Fibroblast of upper back skin (primary cell): Measurements from ENCODE around the gene NABP1.

Source experiments
- DNase-seq: peaks from one replicate; pipeline ENCODE4 v3.0.0-alpha.2; 2013

The NABP1 gene

DNA sequence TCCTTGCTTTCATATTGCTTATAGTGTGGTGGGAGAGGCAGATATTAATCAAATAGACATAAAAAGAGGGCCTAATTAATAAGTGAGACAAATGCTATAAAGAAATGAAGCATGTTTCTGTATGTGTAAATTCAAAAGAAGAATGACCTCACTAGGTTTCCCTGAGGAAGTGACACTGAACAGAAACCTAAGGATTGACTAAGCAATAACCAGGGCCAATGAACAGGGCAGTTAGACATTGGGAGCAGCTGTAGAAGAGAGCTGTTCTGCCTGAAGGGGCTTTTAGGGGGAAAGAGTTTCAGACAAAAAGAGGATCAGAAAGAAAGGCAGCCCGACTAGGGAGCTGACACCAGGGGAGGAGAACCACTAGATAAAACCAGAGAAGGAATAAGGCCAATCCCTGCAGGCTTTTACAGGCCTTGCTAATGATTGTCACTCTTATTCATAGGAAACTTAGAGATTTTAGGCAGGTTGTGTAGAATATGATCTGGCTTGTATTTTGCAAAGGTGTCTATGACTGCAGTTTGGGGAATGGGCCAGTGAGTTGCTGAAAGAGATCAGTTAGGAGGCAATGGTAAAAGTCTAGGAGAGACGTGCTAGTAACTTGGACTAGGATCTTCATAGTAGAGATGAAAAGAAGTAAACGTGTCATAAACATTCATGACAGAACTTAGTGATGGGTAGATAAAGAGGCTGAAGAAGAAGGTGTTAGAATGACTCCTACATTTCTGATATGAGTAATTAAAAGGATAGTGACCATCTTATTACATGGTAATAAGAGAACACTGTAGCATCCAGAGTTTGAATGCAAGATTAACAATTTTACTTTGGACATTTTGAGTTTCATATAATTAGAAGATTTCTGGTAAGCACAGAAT lies 26.8 kb upstream of the NABP1 start:
- no peak for DNase-seq

DNA sequence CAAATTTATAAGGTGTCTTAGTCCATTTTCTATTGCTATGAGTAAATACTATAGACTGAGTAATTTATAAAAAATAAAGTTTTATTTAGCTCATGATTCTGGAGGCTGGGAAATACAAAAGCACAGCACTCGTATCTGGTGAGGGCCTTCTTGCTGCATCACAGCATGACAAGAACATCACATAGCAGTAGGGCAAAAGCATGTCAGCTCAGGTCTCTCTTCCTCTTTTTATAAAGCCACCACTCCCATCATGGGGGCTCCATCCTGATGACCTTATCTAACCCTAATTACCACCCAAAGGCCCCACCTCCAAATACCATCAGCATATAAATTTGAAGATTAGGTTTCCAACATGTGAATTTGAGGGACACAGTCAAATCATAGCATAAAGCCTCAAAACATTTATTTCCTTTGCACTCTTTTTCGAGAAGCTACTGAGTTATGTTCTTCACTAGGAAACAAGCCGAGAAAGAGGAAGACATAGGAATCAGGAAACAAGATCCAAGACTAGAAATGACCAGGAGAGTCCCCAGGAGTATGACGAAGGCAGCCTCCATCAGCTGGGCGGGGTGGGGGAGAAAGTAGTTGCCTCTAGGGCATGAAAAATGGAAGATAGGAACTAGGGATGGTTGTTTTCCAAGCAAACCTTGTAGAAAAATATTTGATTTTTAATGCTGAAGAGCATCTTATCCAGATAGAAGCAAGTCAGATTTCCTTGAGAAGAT lies 24.1 kb upstream of the NABP1 start:
- DNase-seq = no peak

DNA sequence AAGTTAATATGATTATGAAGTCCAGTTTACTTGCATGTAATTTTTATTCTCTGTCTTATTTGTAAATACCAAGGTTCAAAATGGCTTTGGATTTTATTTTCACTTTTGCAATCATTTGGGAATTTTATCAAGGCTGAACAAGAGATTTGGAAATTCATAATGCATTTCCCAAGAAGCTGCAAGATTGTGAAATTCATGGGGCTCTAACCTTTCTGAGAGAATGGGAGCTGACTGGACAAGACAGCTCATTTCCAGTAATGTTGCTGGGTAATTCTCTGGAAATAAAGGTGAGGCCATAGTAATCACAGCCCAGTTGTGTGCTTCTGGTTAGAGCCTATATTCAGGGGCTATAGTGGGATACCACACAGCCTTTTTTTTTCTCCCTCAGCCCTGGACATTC lies 21.5 kb upstream of the NABP1 start:
- peak; percentile 81 for DNase-seq

DNA sequence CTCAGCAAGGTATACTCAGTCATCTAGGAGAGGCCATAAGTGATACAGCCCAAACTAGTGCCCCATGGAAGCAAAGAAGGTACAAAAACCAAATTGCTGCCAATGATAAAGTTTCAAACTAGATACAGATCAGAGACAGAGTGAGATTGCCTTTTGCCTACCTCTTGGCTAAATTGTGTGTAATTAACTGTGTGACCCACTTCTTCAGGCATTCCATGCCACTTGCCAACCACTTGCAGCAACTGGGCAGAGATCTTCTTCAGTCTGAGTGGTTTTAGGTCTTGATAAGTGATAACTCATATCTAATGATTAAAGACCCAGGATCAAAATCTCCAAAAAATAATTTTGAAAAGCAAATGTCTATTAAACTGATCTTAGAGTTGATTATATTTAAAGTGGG lies 21.1 kb upstream of the NABP1 start:
- DNase-seq = no peak

DNA sequence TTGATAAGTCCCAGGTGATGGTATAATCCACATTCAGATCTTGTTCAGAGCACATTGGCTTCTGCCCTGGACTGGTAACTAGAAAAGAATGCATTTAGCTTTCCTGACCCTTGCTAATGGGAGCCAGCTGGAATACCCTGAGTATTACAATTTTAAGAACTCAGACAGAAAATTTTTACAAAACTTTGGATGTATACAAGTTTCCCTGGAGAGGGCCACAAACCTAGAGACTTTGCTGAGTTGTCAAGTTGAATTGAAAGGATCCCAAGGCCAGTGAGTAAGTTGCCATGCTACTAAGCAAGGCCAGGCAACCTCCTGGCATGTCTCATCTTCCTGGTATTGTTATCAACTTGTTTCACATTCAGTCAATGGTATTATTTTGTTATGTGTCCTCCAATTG lies 20.0 kb upstream of the NABP1 start:
- DNase-seq = peak; percentile 83

DNA sequence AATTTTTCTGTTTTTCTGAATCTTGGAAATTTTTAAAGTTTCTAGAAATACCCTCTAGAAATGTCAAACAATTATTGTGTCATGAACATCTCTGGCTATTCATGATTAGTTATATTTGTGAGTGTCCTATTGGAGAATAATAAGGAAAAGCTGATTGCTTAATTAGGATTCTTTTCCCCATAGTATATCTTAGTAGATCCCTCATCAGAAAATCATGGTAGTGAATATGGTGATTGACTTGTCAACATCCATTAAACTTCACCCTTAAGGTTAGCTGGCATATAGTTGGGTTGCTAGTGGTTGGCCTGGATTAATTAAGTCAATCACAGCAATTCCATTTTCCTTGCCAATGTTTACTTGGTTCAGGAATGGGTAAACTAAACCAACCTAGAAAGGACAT lies 18.7 kb upstream of the NABP1 start:
- no peak for DNase-seq

DNA sequence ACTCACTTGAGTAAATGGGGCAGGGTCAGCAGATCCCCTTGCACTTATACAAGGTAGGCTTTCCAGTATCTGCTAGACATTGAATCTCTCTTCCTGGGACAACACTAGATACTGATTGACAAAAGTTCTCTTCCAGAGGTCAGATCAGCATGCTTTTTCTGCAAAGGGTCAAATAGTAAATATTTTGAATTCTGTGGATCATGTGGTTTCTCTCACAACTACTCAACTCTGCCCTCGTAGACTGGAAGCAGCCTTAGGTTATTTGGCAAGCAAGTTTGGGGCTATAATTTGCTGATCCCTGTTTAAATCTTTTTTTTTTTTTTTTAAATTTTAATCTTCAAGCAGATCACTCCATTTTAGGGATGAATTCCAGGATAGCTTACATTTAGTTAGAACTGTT lies 17.4 kb upstream of the NABP1 start:
- no peak for DNase-seq

DNA sequence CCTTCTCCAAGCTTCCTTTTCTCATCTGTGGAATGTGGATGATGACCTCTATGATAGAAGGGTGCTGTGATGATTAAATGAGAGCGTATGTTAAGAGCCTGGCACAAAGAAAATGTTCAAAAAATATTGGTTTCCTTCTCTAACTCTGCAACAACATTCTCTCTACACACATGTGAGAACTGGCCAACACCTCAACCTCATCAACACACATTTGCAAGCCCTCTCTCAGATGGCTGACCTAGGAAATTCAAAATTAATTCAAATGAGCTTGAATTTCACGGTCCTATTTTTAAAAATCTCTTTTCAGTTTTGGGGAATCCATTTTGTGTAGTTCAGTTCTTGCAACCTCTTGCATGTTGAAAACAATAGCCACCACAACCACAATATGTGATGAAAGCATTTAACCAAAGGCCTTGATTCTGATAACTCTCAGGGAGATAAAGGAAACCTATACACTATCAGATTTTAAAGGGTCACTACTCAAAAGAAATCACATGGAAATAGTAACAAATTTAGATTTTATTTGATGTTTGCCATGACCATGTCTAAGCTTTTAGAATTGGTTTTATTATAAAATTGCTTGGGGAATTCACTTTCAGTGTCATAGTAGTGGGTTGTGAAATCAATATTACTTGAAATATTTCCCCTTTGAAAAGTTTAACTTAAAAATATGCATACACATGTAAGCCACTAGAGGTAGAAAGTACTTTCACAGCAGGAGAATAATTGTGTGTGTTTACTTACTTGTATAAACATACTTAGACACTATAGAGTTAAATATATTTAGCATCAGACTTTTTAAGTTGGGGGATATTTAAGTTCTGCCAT lies 16.6 kb upstream of the NABP1 start:
- no peak for DNase-seq

DNA sequence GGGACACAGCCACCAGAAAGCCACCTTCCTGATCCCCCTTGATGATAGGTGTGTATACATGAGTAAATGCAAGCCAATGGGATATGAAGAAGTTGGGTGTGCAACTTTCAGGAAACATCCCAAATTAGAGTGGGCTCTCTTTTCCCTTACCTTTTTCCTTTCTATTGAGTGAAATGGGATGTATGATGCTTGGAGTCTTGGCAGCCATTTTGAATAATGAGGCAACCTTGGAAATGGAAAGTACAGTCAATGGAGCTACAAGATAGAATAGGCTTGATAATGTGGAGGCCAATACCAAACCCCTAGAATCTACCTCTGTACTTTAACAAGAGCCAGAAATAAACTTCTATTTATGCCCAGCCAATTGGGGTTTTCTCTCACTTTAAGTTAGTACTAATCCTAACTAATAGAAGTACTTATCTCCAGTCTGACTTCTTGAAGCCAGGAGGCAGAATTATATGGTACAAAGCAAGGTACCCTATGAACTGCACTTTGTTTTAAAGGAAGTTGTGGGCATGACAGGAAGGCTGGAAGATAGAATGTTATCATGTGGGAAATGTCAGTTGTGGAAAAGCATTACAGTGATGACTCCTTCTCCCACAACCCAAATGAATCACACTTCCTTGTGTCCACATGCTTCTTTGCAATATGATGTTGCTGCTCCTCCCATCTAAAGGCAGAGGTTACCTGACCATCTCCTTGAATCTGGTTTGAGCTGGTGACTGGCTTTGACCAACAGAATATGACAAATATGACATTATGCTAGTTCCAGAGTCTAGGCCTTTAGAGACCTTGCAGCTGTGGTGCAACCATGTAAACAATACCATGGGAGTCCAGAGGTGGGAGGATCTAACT lies 12.9 kb upstream of the NABP1 start:
- peak; percentile 48 for DNase-seq

DNA sequence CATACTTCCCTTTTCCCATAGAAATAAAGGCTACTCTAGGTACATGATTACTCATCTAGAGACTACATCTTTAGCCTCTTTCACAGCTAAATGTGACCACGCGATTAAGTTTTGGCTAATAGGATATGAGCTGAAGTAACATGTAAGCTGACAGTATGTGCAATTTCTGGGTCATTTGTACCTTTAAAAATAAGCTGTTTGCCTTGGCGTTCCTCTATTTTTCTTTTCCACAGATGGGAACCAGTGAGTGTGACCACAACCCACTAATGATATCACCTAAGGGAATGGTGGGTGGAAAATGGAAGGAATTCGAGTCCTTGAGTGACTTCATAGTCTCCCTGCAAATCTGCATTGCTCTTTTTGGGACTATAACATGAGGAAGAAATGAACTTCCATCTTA lies 11.7 kb upstream of the NABP1 start:
- peak; percentile 47 for DNase-seq

DNA sequence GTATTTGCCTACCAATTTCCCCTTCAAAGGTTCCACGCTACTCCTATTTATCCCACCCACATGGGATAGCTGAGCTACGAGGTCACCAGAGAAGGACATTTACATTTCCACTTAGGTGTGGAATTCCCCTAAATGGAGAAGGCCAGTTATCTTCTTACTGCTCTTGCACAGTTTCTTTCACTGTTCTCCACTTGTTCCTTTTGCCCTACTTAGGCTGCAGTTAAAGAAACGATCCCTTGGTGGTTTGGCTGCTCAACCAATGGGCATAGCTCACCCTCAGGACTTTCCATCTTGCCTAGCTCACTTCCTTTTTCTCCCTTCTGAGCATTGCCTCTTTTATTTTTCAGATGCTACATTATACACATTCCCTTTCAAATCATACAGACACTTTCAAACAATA lies 11.2 kb upstream of the NABP1 start:
- DNase-seq = no peak

DNA sequence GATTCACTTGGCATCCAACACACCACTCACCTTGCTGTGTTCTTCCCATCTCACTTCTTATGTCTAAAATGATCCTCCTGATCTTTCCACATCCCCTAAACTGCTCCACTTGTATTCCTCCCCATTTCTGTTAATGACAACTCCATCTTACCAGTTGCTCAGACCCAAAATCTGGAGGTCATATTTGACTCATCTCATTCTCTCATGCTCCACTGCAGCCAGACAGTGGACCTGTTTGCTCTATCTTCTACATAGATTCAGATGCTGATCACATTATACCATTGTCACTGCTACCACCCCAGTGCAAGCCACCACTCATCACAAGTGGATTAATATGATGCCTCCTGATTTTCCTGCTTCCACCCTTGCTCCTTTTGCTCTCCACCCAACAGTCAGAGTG lies 7.9 kb upstream of the NABP1 start:
- DNase-seq = no peak

DNA sequence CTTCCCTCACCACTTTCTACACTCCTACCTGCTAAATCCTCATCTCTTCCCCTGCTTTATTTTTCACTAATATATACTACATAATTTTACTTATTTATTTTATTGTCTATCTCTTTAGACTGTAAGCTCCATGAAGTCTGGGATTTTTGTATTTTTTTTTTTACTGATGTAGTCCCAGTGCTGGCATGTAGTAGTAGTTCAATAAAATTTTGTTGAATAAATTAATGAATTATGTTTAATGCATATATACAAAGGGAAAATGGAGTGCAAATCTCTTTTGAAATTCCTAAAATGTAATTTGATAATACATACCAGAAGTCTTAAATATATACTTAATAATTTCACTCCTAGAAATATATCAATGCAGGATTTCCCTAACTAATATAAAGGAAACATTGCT lies 7.1 kb upstream of the NABP1 start:
- no peak for DNase-seq

DNA sequence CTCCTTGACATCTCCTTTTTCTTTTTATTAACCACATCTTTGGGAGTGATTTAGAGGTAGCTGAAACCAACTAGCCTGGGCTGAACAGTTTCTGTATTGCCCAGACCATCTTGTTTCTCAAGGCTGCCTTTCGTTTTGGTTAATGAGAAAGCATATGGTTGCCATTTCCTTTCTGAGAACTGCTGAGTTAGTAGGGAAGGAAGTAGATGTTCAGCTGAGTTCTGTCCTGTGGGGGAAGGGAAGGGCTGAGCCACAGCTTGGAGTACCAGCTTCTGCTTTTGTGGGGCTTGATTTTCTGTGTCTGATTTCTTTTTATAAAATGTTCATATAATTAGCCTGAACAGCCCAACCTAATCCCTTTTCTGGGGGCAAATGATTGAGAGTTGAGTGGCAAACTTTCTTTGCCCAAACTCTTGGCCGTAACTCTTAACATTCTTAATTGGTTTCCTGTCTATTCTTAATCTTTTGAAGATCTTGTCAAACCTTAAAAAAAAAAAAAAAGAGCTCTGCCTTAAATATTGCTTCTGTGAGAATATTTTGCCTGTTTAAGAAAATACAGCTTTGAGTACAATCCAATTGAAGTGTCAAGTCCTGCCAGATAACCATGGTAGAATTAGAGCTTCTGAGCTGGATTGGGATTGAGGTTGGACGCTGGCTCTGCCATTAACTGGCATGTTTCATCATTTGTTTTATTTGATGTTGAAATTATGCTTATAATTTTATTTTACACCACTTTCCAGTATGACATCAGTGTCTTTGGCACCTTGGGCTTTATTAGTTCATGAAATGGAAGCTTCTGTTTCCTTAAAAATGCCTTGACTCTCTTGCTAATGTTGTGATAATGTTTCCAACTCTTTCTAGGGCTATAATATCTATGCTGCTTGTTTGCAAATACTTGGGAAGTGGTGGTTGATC lies 1.9 kb upstream of the NABP1 start:
- DNase-seq = peak; percentile 52

DNA sequence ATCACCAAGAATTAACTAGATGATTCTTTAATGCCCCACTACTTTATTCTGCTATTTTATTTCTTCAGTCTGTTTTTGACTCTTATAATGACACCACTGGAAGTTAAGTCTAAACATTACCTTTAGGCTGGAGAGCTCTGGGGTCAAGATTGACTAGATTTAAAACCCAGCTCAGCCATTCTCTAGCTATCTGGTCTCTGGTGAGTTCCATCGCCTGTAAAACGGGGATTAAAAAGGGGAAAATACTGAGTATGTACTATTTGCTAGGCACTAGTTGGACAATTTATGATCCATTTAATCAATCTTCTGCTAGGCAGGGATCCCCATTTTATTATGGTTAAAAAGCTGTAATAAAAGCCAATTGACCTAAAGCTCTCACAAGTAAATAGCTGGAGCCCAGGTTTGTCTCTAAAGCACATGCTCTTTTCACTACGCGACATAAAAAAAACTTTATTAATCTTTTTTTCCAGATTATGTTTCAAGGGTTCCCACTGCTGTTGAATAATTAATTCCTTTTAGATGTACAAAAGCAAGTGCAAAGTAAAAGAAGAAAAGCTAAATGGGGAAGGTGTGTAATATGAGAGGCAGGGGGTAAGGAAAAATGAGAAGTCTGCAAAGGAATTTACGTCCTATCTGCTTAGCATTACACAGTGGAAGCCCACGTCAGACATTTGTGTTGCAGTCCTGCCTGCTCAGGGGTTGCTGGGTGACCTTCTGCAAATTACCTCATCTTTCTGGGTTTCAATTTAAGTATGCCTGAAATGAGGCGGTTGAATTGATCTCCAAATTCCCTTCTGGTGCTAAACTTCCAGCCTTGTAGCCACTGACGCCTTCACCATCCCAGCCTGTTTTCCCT lies 918 bp upstream of the NABP1 start:
- DNase-seq = peak; percentile 87

DNA sequence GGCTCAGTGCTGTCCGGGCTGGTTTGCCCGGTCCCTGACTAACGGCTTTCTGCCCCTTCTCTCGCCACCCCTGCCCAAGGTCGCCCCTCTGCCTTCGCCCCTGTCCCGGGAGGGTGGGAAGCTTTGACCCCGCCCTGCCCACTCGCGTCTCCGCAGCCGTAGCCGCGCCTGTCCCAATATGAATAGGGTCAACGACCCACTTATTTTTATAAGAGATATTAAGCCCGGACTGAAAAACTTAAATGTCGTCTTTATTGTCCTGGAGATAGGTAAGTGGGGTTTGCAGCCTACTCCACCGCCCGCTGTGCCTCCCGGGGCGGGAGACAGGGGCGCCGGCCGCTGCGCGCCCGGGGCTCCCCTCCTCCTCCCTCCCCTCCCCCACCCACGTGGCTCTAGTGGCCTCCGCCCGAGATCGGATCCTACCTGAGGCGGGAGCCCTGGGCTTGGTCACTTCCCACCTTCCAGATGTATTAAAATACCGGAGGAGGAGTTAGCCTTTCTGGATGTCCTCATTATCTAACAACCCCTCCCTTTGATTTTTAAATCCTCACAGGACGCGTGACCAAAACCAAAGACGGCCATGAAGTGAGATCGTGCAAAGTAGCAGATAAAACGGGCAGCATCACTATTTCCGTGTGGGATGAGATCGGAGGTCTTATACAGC lies 633 bp downstream of the NABP1 start:
- DNase-seq = no peak

DNA sequence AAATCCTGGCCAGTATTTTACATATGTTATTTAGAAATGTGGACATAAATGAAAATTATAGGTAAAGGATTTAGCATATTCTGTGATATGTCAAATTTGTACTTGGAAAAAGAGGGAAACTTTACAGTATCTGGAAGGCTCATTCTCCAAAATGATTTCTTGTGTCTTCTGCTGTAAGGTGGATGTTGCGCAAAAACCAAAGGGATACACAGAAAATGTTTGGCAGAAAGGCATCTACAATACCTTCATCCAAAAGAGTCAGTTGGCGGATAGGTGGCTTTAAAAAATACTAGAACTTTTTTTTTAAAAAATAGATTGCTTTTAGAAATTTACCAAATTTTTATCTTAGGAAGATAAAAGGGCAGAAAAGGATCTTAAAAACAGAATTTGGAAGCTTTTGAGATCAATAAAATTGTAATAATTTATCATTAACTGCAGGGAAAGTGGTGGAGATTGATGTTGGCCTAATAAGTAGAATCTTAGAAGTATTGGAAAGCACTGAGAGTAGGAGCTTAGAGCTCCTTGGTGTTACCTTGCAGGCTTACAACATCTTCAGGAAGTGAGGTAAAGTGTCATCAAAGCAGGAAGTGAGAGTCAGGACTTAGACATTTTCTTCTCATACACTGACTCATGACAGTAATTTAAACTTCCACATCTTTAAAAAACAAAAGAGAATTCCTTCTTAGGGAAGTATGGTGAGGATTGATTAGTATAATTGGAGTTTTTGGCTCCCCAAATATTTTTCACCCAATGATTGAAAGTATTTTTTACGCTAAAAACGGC lies 2.1 kb downstream of the NABP1 start:
- DNase-seq = peak; percentile 82

DNA sequence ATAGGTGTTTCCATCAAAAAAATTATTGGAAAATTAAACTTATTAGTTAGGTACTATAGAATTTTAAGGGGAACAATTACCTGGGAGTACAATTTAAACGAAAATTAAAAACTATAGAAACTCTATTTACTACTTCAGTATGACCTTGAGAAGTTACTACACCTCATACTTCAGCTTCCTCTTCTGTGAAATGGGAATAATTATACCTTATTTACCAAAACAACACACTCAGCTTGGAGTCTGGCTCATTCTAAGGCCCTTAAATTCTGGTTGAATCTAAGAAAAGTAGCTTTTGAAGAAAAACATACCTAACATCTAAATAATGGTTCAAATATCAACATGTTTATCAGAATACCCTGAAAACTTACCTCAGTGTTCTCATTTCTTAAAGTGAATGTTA lies 2.7 kb downstream of the NABP1 start:
- no peak for DNase-seq

DNA sequence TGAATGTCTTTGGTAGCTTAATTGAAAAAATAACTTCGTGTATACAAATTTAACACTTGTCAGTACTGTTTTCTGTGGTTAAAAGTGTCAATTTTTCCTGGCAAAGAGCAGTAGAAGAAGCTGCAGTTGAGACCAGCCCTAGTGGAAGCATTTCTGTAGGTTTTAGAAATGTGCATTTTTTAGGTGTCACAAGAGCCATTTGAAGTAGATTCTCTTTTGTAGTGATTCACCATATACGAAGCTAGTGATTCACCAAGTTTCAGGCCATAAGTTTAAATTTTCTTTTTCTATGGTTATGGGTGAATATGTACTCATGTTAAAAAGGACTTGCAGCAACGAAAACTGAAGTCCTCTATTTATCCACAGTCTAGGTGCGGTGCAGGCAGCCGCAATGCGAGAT lies 4.2 kb downstream of the NABP1 start:
- DNase-seq = peak; percentile 59
